ENCODE results near the gene MICU2. TPM values are rescaled to one million over a fixed set of nuclear protein-coding genes. Genes with fewer than 3 reads are reported as not detected.

Gene MICU2
- total RNA-seq, 2 donors from 2014 or later, result 56.7 to 90.9 TPM

DNA sequence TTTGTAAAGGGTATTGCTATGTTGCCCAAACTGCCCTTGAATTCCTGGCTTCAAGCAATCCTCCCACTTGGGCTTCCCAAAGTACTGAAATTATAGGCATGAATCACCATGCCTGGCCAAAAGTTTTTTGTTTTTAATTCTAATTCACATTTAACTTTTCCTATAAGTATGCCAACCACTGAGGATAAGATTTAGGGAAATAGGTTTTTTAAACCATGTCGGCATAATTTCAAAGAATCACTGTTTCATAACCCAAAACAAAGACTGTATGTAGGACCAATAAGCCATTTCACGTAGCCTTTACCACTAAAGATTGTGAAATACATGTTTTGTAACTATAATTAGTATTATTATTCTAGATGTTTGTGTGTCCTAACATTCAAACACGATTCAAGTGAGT is 153.0 kb downstream of the MICU2 start:
- H3K4me1 ChIP-seq (replicated peaks), result no peaks in the 10 kb centered on the region
- WGBS, result 92% methylated on average over 3 of the region's 3 CpGs
- intact Hi-C loops (cut with DNase I), result no loop called here
- no peak for DNase-seq (ENCODE audit: low spot score)
- no peaks in the 10 kb centered on the region for H3K27me3 ChIP-seq (replicated peaks; ENCODE audit: insufficient read depth)
- no peak overlapping the region for H3K27ac ChIP-seq
- TF ChIP-seq POLR2AphosphoS5 (IDR thresholded peaks at IDR 0.05) (no peak), POLR2A (IDR thresholded peaks at IDR 0.05) (no peak)
- TF ChIP-seq, protein P1, sequence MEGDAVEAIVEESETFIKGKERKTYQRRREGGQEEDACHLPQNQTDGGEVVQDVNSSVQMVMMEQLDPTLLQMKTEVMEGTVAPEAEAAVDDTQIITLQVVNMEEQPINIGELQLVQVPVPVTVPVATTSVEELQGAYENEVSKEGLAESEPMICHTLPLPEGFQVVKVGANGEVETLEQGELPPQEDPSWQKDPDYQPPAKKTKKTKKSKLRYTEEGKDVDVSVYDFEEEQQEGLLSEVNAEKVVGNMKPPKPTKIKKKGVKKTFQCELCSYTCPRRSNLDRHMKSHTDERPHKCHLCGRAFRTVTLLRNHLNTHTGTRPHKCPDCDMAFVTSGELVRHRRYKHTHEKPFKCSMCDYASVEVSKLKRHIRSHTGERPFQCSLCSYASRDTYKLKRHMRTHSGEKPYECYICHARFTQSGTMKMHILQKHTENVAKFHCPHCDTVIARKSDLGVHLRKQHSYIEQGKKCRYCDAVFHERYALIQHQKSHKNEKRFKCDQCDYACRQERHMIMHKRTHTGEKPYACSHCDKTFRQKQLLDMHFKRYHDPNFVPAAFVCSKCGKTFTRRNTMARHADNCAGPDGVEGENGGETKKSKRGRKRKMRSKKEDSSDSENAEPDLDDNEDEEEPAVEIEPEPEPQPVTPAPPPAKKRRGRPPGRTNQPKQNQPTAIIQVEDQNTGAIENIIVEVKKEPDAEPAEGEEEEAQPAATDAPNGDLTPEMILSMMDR (IDR thresholded peaks at IDR 0.05), result no peak
- H3K4me3 ChIP-seq, result no peak overlapping the region
- no peaks in the 10 kb centered on the region for H3K9me3 ChIP-seq
- no peaks in the 10 kb centered on the region for H3K36me3 ChIP-seq

DNA sequence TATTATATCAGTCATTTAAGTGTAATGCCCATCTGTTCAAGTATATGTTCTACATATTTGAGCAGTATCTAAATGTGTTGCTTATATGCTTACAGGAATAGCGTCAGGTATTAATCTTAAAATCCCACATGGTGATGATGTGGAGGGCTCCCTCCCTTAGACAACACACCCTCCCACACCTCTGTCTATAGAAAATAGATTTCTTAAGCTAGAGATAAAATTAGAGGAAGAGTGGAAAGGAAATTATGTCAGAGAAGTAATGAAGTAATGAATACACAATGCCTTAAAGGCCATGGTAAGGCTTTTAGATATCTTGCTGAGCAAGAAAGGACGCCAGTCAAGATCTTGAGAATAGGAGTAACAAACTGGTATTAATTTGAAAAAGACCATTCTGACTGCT is 157.3 kb downstream of the MICU2 start:
- TF ChIP-seq POLR2A (IDR thresholded peaks at IDR 0.05) (no peak), POLR2AphosphoS5 (IDR thresholded peaks at IDR 0.05) (no peak)
- TF ChIP-seq, protein P1 (IDR thresholded peaks at IDR 0.05), result no peak
- no peak overlapping the region for H3K27ac ChIP-seq
- no peaks in the 10 kb centered on the region for H3K4me1 ChIP-seq (replicated peaks)
- H3K27me3 ChIP-seq (replicated peaks; ENCODE audit: insufficient read depth), result no peaks in the 10 kb centered on the region
- intact Hi-C loops (cut with DNase I), result no loop called here
- 95% methylated on average over 2 of the region's 2 CpGs for WGBS
- no peaks in the 10 kb centered on the region for H3K36me3 ChIP-seq
- no peaks in the 10 kb centered on the region for H3K9me3 ChIP-seq
- DNase-seq (ENCODE audit: low spot score), result no peak
- H3K4me3 ChIP-seq, result no peak overlapping the region

DNA sequence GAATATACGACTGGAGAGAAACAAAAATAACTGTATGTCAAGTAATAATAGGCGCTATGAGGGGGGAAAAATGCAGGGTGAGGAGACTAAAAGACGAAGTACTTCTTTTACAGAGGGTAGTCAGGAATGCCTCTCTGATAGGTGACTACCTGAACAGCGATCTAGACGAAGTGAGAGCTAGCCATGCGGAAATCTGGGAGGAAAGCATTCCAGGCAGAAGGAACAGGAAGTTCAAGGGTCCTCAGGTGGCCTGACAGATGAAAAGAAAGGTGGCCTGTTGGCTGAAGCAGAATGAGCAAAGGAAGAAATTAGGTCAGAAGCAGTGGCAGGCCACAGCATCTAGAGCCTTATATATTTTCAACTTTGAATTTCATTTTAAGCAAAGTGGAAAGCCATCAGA is 158.2 kb downstream of the MICU2 start:
- WGBS, result 91% methylated on average over 6 of the region's 6 CpGs
- intact Hi-C loops (cut with DNase I), result no loop called here
- DNase-seq (ENCODE audit: low spot score), result no peak

DNA sequence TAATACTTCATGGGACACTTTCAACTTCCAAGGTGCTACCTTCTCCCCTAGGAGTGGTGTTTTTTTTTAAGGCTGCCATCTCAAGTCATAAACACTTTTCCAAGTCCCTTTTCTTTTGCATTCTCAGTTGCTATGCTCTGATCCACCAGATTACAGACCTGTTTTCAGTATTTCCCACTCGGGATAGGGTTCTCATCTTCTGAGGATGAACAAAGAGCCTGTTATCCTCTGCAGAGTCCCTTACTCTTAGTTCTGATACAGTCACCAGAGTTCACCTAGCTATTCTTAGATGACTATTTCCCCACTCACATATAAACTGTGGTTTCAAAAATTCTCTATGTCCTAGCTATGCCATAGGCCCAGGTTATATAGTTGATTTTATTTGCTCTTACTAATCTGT is 160.8 kb downstream of the MICU2 start:
- no peaks in the 10 kb centered on the region for H3K4me1 ChIP-seq (replicated peaks)
- H3K36me3 ChIP-seq, result no peaks in the 10 kb centered on the region
- TF ChIP-seq, protein P1 (IDR thresholded peaks at IDR 0.05), result no peak
- TF ChIP-seq POLR2AphosphoS5 (IDR thresholded peaks at IDR 0.05), result no peak
- no peak for TF ChIP-seq POLR2A (IDR thresholded peaks at IDR 0.05)
- intact Hi-C loops (cut with DNase I), result no loop called here
- whole genome bisulfite sequencing, result 77% methylated on average over 1 of the region's 1 CpG
- no peak overlapping the region for H3K27ac ChIP-seq
- no peak overlapping the region for H3K4me3 ChIP-seq
- H3K27me3 ChIP-seq (replicated peaks; ENCODE audit: insufficient read depth), result no peaks in the 10 kb centered on the region
- DNase-seq (ENCODE audit: low spot score), result no peak
- no peaks in the 10 kb centered on the region for H3K9me3 ChIP-seq

More for the DNA sequence above, 158.2 kb downstream of the MICU2 start:
- Histone ChIP-seq H3K27ac (no peak overlapping the region), H3K27me3 (replicated peaks; ENCODE audit: insufficient read depth) (no peaks in the 10 kb centered on the region), H3K36me3 (no peaks in the 10 kb centered on the region), H3K4me1 (replicated peaks) (no peaks in the 10 kb centered on the region), H3K9me3 (no peaks in the 10 kb centered on the region), H3K4me3 (no peak overlapping the region)
- TF ChIP-seq POLR2A (IDR thresholded peaks at IDR 0.05), result no peak
- TF ChIP-seq POLR2AphosphoS5 (IDR thresholded peaks at IDR 0.05), result no peak
- TF ChIP-seq, protein P1 (IDR thresholded peaks at IDR 0.05), result no peak

Small RNA genes within 50 kb of the gene (small RNA-seq; reads per million reads assigned to genes)
- gene RNU6-59P, result 0 reads per million in 2 donors

Other genes with a start within 250 kb of the MICU2 start
- gene ZDHHC20, start 144.9 kb downstream of the MICU2 start, total RNA-seq, result 10 to 100 TPM; 50.4 to 77.1 TPM
- 1 to 10 TPM in 1 of 2 donors, under 1 TPM in 1; 0.14 to 1.6 TPM for gene FGF9, start 66.9 kb upstream of the MICU2 start, total RNA-seq

All from prostate gland (tissue), 2 donors.